Measurements from ENCODE around the gene TBC1D5. TPM values are rescaled to one million over a fixed set of nuclear protein-coding genes. Genes with fewer than 3 reads are reported as not detected.

Gene TBC1D5
- total and polyA plus RNA-seq, 2 of the 8 experiments (the other 6 are each of a cell fraction or from before 2014, with no cell fraction given), result 11.0 to 22.9 TPM

GRCh38 chr3:17322106-17322793, 420.2 kb downstream of the TBC1D5 start (continued):
- TF ChIP-seq, protein P1, sequence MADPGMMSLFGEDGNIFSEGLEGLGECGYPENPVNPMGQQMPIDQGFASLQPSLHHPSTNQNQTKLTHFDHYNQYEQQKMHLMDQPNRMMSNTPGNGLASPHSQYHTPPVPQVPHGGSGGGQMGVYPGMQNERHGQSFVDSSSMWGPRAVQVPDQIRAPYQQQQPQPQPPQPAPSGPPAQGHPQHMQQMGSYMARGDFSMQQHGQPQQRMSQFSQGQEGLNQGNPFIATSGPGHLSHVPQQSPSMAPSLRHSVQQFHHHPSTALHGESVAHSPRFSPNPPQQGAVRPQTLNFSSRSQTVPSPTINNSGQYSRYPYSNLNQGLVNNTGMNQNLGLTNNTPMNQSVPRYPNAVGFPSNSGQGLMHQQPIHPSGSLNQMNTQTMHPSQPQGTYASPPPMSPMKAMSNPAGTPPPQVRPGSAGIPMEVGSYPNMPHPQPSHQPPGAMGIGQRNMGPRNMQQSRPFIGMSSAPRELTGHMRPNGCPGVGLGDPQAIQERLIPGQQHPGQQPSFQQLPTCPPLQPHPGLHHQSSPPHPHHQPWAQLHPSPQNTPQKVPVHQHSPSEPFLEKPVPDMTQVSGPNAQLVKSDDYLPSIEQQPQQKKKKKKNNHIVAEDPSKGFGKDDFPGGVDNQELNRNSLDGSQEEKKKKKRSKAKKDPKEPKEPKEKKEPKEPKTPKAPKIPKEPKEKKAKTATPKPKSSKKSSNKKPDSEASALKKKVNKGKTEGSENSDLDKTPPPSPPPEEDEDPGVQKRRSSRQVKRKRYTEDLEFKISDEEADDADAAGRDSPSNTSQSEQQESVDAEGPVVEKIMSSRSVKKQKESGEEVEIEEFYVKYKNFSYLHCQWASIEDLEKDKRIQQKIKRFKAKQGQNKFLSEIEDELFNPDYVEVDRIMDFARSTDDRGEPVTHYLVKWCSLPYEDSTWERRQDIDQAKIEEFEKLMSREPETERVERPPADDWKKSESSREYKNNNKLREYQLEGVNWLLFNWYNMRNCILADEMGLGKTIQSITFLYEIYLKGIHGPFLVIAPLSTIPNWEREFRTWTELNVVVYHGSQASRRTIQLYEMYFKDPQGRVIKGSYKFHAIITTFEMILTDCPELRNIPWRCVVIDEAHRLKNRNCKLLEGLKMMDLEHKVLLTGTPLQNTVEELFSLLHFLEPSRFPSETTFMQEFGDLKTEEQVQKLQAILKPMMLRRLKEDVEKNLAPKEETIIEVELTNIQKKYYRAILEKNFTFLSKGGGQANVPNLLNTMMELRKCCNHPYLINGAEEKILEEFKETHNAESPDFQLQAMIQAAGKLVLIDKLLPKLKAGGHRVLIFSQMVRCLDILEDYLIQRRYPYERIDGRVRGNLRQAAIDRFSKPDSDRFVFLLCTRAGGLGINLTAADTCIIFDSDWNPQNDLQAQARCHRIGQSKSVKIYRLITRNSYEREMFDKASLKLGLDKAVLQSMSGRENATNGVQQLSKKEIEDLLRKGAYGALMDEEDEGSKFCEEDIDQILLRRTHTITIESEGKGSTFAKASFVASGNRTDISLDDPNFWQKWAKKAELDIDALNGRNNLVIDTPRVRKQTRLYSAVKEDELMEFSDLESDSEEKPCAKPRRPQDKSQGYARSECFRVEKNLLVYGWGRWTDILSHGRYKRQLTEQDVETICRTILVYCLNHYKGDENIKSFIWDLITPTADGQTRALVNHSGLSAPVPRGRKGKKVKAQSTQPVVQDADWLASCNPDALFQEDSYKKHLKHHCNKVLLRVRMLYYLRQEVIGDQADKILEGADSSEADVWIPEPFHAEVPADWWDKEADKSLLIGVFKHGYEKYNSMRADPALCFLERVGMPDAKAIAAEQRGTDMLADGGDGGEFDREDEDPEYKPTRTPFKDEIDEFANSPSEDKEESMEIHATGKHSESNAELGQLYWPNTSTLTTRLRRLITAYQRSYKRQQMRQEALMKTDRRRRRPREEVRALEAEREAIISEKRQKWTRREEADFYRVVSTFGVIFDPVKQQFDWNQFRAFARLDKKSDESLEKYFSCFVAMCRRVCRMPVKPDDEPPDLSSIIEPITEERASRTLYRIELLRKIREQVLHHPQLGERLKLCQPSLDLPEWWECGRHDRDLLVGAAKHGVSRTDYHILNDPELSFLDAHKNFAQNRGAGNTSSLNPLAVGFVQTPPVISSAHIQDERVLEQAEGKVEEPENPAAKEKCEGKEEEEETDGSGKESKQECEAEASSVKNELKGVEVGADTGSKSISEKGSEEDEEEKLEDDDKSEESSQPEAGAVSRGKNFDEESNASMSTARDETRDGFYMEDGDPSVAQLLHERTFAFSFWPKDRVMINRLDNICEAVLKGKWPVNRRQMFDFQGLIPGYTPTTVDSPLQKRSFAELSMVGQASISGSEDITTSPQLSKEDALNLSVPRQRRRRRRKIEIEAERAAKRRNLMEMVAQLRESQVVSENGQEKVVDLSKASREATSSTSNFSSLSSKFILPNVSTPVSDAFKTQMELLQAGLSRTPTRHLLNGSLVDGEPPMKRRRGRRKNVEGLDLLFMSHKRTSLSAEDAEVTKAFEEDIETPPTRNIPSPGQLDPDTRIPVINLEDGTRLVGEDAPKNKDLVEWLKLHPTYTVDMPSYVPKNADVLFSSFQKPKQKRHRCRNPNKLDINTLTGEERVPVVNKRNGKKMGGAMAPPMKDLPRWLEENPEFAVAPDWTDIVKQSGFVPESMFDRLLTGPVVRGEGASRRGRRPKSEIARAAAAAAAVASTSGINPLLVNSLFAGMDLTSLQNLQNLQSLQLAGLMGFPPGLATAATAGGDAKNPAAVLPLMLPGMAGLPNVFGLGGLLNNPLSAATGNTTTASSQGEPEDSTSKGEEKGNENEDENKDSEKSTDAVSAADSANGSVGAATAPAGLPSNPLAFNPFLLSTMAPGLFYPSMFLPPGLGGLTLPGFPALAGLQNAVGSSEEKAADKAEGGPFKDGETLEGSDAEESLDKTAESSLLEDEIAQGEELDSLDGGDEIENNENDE (IDR thresholded peaks at IDR 0.05; ENCODE audit: insufficient replicate concordance, low read length), result no peak
- TF ChIP-seq BCL11A (IDR thresholded peaks at IDR 0.05; ENCODE audit: low read depth in 2 of 2, low read length in 2 of 2), result no peak
- TF ChIP-seq EZH2 (IDR thresholded peaks at IDR 0.05; ENCODE audit: low read depth, low read length, severe bottlenecking), result no peak
- TF ChIP-seq ASH2L (IDR thresholded peaks at IDR 0.05; ENCODE audit: low read length), result no peak
- no peak for TF ChIP-seq POLR2A (IDR thresholded peaks at IDR 0.05; ENCODE audit: control extremely low read depth in 1 of 2, low read depth in 2 of 2, low read length in 2 of 2)
